GM12878 (cell line): Measurements from ENCODE around the gene PITX1. TPM values are rescaled to one million over a fixed set of nuclear protein-coding genes. Genes with fewer than 3 reads are reported as not detected.

Experiments used
- ATAC-seq: fragments of 200-7000 bp; cut with Tn5 transposase; 3 replicates; pipeline ENCODE4 v1.9.1; 2020; ENCODE audit warnings: mild to moderate bottlenecking, moderate library complexity
- BruUV-seq: library from RNA; stranded (reverse); fragments of 400-500 nt; replicated peaks from 2 replicates; lab custom pipeline; 2021; lab: Mats Ljungman, UMichigan
- CTCF ChIA-PET: fragments of 300-600 bp; sonication (Branson Sonifier 250); formaldehyde crosslinking; extraction: SDS; loops from one replicate; lab custom pipeline; 2021; ENCODE audit warnings: inconsistent platforms; lab: Yijun Ruan, JAX
- POLR2A ChIA-PET: fragments of 350-600 bp; formaldehyde crosslinking; extraction: SDS; loops from one replicate; lab custom pipeline; 2021; ENCODE audit warnings: inconsistent platforms; lab: Charles Lee
- RAD21 ChIA-PET: fragments of 300-600 bp; sonication (Branson Sonifier 250); formaldehyde crosslinking; loops from one replicate; lab custom pipeline; 2023; ENCODE audit warnings: antibody characterized with exemption; ENCODE audit not compliant: unreplicated experiment; lab: Charles Lee
- SMC1A ChIA-PET: fragments of 300-600 bp; sonication (Branson Sonifier 250); formaldehyde crosslinking; loops from one replicate; lab custom pipeline; 2023; ENCODE audit not compliant: unreplicated experiment, uncharacterized antibody; lab: Charles Lee
- DNase-seq: peaks from one replicate; pipeline ENCODE4 v3.0.0-alpha.2; 2011; ENCODE audit warnings: low read depth, low spot score
- FAIRE-seq: peaks from 3 replicates; lab custom pipeline; 2011; peaks lifted over from hg19 to GRCh38; lab: Jason Lieb, UNC
- H2AFZ ChIP-seq: 2 replicates; pipeline ENCODE4 v1.6.0; 2011; ENCODE audit warnings: low read depth, low read length, control low read depth; ENCODE audit not compliant: control insufficient read depth
- H3K27ac ChIP-seq: 2 replicates; pipeline ENCODE4 v1.5.1; 2011; ENCODE audit warnings: control low read depth; ENCODE audit not compliant: control insufficient read depth, insufficient read depth
- H3K27me3 ChIP-seq, 2 experiments: replicated peaks in 1 of 2; 2 replicates each; pipeline versions ENCODE4 v1.6.0 to v1.6.1; 2011; ENCODE audit warnings: low read length in 1 of 2; ENCODE audit not compliant: control insufficient read depth in 2 of 2, insufficient read depth in 2 of 2
- H3K36me3 ChIP-seq, 2 experiments: 2 replicates each; pipeline ENCODE4 v1.5.1; 2011; ENCODE audit warnings: low read length in 1 of 2; ENCODE audit not compliant: control insufficient read depth in 2 of 2, insufficient read depth in 2 of 2
- H3K4me1 ChIP-seq: 2 replicates; pipeline ENCODE4 v1.6.1; 2011; ENCODE audit warnings: mild to moderate bottlenecking, low read length, moderate library complexity, mixed read lengths; ENCODE audit not compliant: control insufficient read depth, insufficient read depth
- H3K4me2 ChIP-seq: 2 replicates; pipeline ENCODE4 v1.6.0; 2011; ENCODE audit warnings: control low read depth; ENCODE audit not compliant: control insufficient read depth, insufficient read depth
- H3K4me3 ChIP-seq: fragments of 200-600 bp; sonication (generic); 2 replicates; pipeline ENCODE4 v1.5.1; 2016
- H3K79me2 ChIP-seq: 2 replicates; pipeline ENCODE4 v1.6.0; 2011; ENCODE audit warnings: low read length; ENCODE audit not compliant: control insufficient read depth, insufficient read depth
- H3K9ac ChIP-seq: 2 replicates; pipeline ENCODE4 v1.8.0; 2011; ENCODE audit warnings: low read length, control low read depth, mixed read lengths; ENCODE audit not compliant: control insufficient read depth, insufficient read depth
- H3K9me3 ChIP-seq: replicated peaks from 3 replicates; pipeline ENCODE4 v1.5.1; 2011; ENCODE audit warnings: mild to moderate bottlenecking, low read length; ENCODE audit not compliant: control insufficient read depth, insufficient read depth
- H4K20me1 ChIP-seq: 2 replicates; pipeline ENCODE4 v1.6.0; 2011; ENCODE audit not compliant: control insufficient read depth, insufficient read depth
- JUND ChIP-seq: IDR thresholded peaks from 2 replicates; pipeline ENCODE4 v1.6.1; 2012; ENCODE audit warnings: low read depth, mild to moderate bottlenecking, low read length, improper control_type of control experiment, moderate library complexity
- MEF2A ChIP-seq: IDR thresholded peaks from 2 replicates; pipeline ENCODE4 v1.6.1; 2011; ENCODE audit warnings: low read depth, mild to moderate bottlenecking, low read length, moderate library complexity; ENCODE audit not compliant: insufficient read depth
- MYB ChIP-seq: fragments of 150-350 bp; IDR thresholded peaks from 2 replicates; pipeline ENCODE4 v1.6.1; 2014; ENCODE audit warnings: mild to moderate bottlenecking, low read depth, low read length, borderline replicate concordance
- NR2C1 ChIP-seq: fragments of 450-650 bp; IDR thresholded peaks from 2 replicates; pipeline ENCODE4 v1.6.1; 2017; ENCODE audit warnings: antibody characterized with exemption, mild to moderate bottlenecking, moderate library complexity
- RAD21 ChIP-seq: IDR thresholded peaks from 2 replicates; pipeline ENCODE4 v1.6.1; 2011; ENCODE audit warnings: mild to moderate bottlenecking, low read depth, low read length, moderate library complexity; ENCODE audit not compliant: insufficient read depth
- SMC3 ChIP-seq: IDR thresholded peaks from 2 replicates; pipeline ENCODE4 v1.6.1; 2011; ENCODE audit warnings: low read length, improper control_type of control experiment, borderline replicate concordance
- SPI1 ChIP-seq: IDR thresholded peaks from 2 replicates; pipeline ENCODE4 v1.6.1; 2011; ENCODE audit warnings: low read depth, mild to moderate bottlenecking, low read length, moderate library complexity, borderline replicate concordance; ENCODE audit not compliant: insufficient read depth
- SUZ12 ChIP-seq: fragments of 200-600 bp; sonication (generic); IDR thresholded peaks from one replicate; pipeline ENCODE4 v1.6.1; 2018; ENCODE audit warnings: antibody characterized with exemption, mild to moderate bottlenecking; ENCODE audit not compliant: unreplicated experiment
- TCF3 ChIP-seq: IDR thresholded peaks from 2 replicates; pipeline ENCODE4 v1.6.1; 2012; ENCODE audit warnings: low read depth, mild to moderate bottlenecking, low read length, borderline replicate concordance; ENCODE audit not compliant: insufficient read depth
- WGBS: methylation state at CpG from one replicate; pipeline ENCODE4 v1.1.6; 2016; ENCODE audit warnings: low lambda C conversion rate; ENCODE audit not compliant: insufficient replicate concordance, insufficient coverage; ENCODE audit errors: missing lambda C conversion rate; 5-methylcytosine and 5-hydroxymethylcytosine counted together
- in situ Hi-C: fragments of 300-500 bp; cut with MboI; formaldehyde crosslinking; loops from 9 replicates; pipeline ENCODE4 v1.14.3; 2018; ENCODE audit warnings: mixed read lengths
- intact Hi-C: fragments of 100-400 bp; cut with micrococcal nuclease; formaldehyde crosslinking; loops from one replicate; pipeline ENCODE4 v1.14.2; 2022; ENCODE audit not compliant: unreplicated experiment
- polyA plus RNA-seq, 11 experiments: library from polyadenylated mRNA; depleted of rRNA in 4 of 11; unstranded in 6 of 11; stranded (reverse) in 5 of 11; fragments of >200 nt; fragmentation: Nextera tagmentation in 4 of 11; fragmentation: Illumina TruSeq in 1 of 11; extraction: Ambion mirVana in 4 of 11; extraction: Trizol in 1 of 11; gene quantifications; 1 replicate in 1 of 11; 2 replicates in 10 of 11; pipeline versions ENCODE4 v1.2.1 to v1.2.3, GENCODE V29; 2011 to 2016; ENCODE audit warnings: inconsistent platforms in 2 of 11, missing spikeins in 2 of 11, low read depth in 1 of 11
- total RNA-seq, 4 experiments: library from RNA; depleted of rRNA in 3 of 4; stranded (reverse); fragments of >200 nt in 3 of 4; fragmentation: Illumina TruSeq in 1 of 4; extraction: Trizol in 1 of 4; gene quantifications; 2 replicates each; pipeline versions ENCODE4 v1.2.1 to v1.2.3, GENCODE V29; 2013 to 2021
- TF ChIP-seq, protein P1 (sequence below): fragments of 450-650 bp; IDR thresholded peaks from 2 replicates; pipeline ENCODE4 v1.6.1; 2018; ENCODE audit warnings: borderline replicate concordance, mild to moderate bottlenecking; ENCODE audit not compliant: partially characterized antibody
- TF ChIP-seq, protein P2 (sequence below): fragments of 150-350 bp; IDR thresholded peaks from 2 replicates; pipeline ENCODE4 v1.6.1; 2016; ENCODE audit warnings: low read depth, low read length

Gene PITX1
- total and polyA plus RNA-seq, 10 of the 15 experiments (the other 5 are each of a cell fraction or from before 2014, with no cell fraction given) = 0.16 to 1.1 (median 0.68) TPM; not detected in 5

DNA sequence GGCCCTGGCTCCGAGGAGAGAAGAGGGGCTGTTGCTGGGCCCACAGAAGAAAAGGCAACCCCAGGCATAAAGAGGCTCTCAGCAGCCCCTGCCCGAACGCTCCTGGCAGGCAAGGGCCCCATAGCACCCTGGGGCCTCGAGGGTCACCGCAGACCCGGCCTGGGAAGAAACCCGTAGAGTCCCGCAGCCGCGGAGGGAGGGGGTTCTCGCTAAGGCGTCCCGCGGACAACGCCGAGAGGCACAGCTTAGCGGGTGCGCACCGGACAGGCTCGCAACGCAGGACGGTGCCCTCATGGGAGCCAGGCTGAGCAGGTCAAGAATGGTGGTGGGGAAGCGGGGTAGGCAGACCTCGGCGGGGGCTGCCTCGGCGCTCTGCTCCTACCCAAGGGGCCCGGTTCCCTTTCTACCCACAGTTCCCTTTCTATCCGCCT lies 6.7 kb downstream of the PITX1 start:
- Histone ChIP-seq H3K4me2 (no peak overlapping the region), H3K27ac (no peak overlapping the region), H3K4me3 (no peak overlapping the region), H2AFZ (no peak overlapping the region), H3K27me3 (peaks cover 17% of the 10 kb centered on the region in 2 experiments), H3K79me2 (no peaks in the 10 kb centered on the region), H3K36me3 (no peaks in the 10 kb centered on the region), H3K9ac (no peak overlapping the region), H3K9me3 (peaks cover 6% of the 10 kb centered on the region; the same call in 2 of the 3 replicates), H3K4me1 (no peaks in the 10 kb centered on the region), H4K20me1 (no peaks in the 10 kb centered on the region)
- WGBS = 26% methylated on average over 19 of the region's 29 CpGs
- no TSS peak for BruUV-seq
- ChIA-PET SMC1A (no interaction called here), POLR2A (no interaction called here), RAD21 (no interaction called here), CTCF (no interaction called here)
- in situ Hi-C loops = no loop called here
- no peak for DNase-seq
- ATAC-seq = no peak
- intact Hi-C loops = no loop called here
- no peak for FAIRE-seq
- TF ChIP-seq SMC3 = no peak
- no peak for TF ChIP-seq JUND
- no peak for TF ChIP-seq SPI1
- no peak for TF ChIP-seq RAD21

DNA sequence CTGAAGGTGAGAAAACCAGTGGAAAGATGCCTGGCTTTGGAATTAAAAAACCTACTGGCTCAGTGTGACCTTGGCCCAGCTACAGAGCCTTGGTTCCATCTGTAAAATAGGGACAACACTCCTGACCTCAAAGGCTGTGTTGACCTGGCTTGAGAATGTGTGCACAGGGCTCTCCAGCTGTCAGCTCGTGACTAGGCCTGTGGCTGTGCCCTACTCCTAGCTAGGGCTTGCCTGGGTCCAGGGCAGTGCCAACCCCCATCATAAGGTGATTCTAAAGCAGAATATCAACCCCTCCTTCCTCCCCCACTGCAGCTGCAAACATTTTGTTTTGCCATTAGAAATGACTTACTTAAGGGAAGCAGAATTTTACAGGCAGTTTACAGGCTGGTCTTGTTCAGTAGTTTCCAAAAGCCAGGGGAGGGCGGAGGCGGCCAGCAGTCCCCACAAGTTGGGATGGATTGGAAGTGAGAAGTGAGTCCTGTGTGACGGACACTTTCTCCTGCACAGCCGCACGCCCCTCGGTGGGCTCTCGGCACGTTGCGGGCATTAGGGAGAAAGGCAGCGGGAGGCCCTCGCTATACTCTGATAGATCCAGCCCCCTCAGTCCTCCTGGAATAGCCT lies 7.3 kb downstream of the PITX1 start:
- BruUV-seq = no TSS peak
- SMC1A ChIA-PET = no interaction called here
- no peaks in the 10 kb centered on the region for H3K79me2 ChIP-seq
- TF ChIP-seq MEF2A = no peak
- TF ChIP-seq MYB = no peak
- TF ChIP-seq, protein P1, sequence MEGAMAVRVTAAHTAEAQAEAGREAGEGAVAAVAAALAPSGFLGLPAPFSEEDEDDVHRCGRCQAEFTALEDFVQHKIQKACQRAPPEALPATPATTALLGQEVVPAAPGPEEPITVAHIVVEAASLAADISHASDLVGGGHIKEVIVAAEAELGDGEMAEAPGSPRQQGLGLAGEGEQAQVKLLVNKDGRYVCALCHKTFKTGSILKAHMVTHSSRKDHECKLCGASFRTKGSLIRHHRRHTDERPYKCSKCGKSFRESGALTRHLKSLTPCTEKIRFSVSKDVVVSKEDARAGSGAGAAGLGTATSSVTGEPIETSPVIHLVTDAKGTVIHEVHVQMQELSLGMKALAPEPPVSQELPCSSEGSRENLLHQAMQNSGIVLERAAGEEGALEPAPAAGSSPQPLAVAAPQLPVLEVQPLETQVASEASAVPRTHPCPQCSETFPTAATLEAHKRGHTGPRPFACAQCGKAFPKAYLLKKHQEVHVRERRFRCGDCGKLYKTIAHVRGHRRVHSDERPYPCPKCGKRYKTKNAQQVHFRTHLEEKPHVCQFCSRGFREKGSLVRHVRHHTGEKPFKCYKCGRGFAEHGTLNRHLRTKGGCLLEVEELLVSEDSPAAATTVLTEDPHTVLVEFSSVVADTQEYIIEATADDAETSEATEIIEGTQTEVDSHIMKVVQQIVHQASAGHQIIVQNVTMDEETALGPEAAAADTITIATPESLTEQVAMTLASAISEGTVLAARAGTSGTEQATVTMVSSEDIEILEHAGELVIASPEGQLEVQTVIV = no peak
- TF ChIP-seq, protein P2, sequence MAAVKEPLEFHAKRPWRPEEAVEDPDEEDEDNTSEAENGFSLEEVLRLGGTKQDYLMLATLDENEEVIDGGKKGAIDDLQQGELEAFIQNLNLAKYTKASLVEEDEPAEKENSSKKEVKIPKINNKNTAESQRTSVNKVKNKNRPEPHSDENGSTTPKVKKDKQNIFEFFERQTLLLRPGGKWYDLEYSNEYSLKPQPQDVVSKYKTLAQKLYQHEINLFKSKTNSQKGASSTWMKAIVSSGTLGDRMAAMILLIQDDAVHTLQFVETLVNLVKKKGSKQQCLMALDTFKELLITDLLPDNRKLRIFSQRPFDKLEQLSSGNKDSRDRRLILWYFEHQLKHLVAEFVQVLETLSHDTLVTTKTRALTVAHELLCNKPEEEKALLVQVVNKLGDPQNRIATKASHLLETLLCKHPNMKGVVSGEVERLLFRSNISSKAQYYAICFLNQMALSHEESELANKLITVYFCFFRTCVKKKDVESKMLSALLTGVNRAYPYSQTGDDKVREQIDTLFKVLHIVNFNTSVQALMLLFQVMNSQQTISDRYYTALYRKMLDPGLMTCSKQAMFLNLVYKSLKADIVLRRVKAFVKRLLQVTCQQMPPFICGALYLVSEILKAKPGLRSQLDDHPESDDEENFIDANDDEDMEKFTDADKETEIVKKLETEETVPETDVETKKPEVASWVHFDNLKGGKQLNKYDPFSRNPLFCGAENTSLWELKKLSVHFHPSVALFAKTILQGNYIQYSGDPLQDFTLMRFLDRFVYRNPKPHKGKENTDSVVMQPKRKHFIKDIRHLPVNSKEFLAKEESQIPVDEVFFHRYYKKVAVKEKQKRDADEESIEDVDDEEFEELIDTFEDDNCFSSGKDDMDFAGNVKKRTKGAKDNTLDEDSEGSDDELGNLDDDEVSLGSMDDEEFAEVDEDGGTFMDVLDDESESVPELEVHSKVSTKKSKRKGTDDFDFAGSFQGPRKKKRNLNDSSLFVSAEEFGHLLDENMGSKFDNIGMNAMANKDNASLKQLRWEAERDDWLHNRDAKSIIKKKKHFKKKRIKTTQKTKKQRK = no peak
- no peak for TF ChIP-seq SUZ12
- TF ChIP-seq NR2C1 = no peak
- no peak for TF ChIP-seq TCF3
- TF ChIP-seq RAD21 = no peak

More for the DNA sequence above, 7.3 kb downstream of the PITX1 start:
- 62% methylated on average over 12 of the region's 12 CpGs for WGBS
- intact Hi-C loops (no loop called here), in situ Hi-C loops (no loop called here)
- ChIA-PET RAD21 (no interaction called here), CTCF (no interaction called here), POLR2A (no interaction called here)
- Histone ChIP-seq H3K36me3 (no peaks in the 10 kb centered on the region), H3K9ac (no peak overlapping the region), H3K27ac (no peak overlapping the region), H3K4me1 (no peaks in the 10 kb centered on the region), H3K4me3 (no peak overlapping the region), H4K20me1 (no peaks in the 10 kb centered on the region), H3K27me3 (peaks cover 12 to 17% of the 10 kb centered on the region in 2 experiments), H3K9me3 (peaks cover 6% of the 10 kb centered on the region; the same call in 2 of the 3 replicates), H2AFZ (no peak overlapping the region), H3K4me2 (no peak overlapping the region)
- ATAC-seq = no peak
- FAIRE-seq = no peak
- no peak for DNase-seq
